Measurements from ENCODE around the gene DGCR8. TPM values are rescaled to one million over a fixed set of nuclear protein-coding genes. Genes with fewer than 3 reads are reported as not detected.

The DGCR8 gene
- total and polyA plus RNA-seq, 2 of the 4 experiments (the other 2 are of a cell fraction): 16.7 to 25.3 TPM

DNA sequence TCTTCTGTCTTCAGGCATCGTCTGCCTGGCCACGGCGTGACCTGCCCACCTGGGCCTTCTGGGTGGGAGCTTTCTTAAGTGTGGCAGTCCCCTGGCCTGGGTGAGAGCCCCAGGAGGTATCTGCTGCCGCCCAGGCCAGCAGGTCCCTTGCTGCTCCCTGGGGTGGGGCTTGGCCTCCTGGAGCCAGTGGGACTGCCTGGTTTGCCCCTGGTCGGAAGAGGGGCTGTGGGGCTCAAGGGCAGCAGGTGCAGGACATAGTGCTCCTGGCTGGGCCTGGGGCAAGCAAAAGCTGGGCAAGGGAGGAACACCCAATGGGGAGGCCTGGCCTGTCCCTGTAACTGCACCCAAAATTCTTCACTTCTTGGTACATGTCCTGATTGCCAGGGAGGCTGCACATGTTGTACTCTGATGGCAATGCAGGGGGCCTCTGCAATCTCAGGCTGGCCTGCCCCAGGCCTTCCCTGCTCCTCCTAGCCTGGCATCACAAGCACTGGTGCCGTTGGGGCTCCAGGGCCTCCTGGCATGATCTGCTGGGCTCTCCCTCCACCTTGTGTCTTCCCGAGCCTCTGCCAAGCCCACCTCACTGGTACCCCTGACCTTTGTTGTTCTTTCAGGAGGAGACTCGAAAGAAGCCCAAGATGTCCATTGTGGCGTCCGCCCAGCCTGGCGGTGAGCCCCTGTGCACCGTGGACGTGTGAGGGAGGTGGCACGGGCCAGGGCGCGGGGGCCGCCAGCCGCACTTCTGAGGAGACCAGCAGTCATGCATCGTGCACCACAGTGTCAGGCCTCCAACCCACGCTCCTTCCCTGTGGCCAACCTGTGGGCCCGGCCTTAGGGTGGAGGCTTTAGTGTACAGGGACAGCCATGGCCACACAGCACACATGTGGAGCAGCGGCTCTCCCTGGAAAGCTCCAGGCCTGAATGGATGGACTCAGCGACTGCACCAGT, 29.6 kb downstream of the DGCR8 start:
- Histone ChIP-seq H3K14ac (replicated peaks; ENCODE audit: low read depth, low read length) (no peak overlapping the region), H4K5ac (ENCODE audit: low read depth, low read length) (no peak overlapping the region), H3K9me1 (ENCODE audit: insufficient read depth, low read length) (no peaks in the 10 kb centered on the region), H3K4me2 (ENCODE audit: low read depth, low read length) (no peak overlapping the region), H3K79me1 (ENCODE audit: low read depth in 1 of 2, low read length in 2 of 2) (peaks cover 12 to 36% of the 10 kb centered on the region in 2 experiments), H3K27me3 (ENCODE audit: control insufficient read depth, insufficient read depth, low read length) (no peaks in the 10 kb centered on the region), H3K36me3 (ENCODE audit: control insufficient read depth, insufficient read depth, low read length) (peaks cover 86% of the 10 kb centered on the region), H2BK120ac (ENCODE audit: low read depth, low read length) (no peak overlapping the region), H3K4me3 (ENCODE audit: insufficient read depth, low read depth, low read length) (no peak overlapping the region), H3K4me1 (ENCODE audit: control insufficient read depth, insufficient read depth, low read length) (no peaks in the 10 kb centered on the region), H3K56ac (ENCODE audit: extremely low read depth, insufficient read depth, low read length) (no peak overlapping the region), H3K4ac (ENCODE audit: low read depth, low read length) (no peak overlapping the region), H3K18ac (ENCODE audit: low read depth, low read length) (no peak overlapping the region), H2BK15ac (ENCODE audit: low read depth, low read length) (no peak overlapping the region), H2BK20ac (ENCODE audit: low read depth, low read length) (no peak overlapping the region), H4K91ac (ENCODE audit: insufficient read depth, low read depth, low read length) (no peak overlapping the region), H3K23ac (ENCODE audit: low read depth, low read length) (no peak overlapping the region), H2AFZ (replicated peaks; ENCODE audit: low read length, poor library complexity) (no peak overlapping the region), H3K27ac (ENCODE audit: insufficient read depth, low read length) (no peak overlapping the region), H4K20me1 (ENCODE audit: insufficient read depth, low read length) (peaks cover 46% of the 10 kb centered on the region), H3K9me3 (ENCODE audit: control insufficient read depth, insufficient read depth, low read length) (no peaks in the 10 kb centered on the region), H2AK9ac (replicated peaks; ENCODE audit: low read depth, low read length, poor library complexity) (no peak overlapping the region), H2BK5ac (ENCODE audit: low read depth, low read length, poor library complexity, severe bottlenecking) (no peak overlapping the region), H3K9ac (ENCODE audit: low read depth, low read length) (no peak overlapping the region), H2AK5ac (ENCODE audit: low read depth, low read length) (no peak overlapping the region), H4K8ac (ENCODE audit: low read depth in 2 of 2, low read length in 2 of 2) (no peak overlapping the region)
- dilution Hi-C loops (cut with HindIII; ENCODE audit: low sequenced_read_pairs, unreplicated experiment) (no loop called here), in situ Hi-C loops (cut with MboI; ENCODE audit: low sequenced_read_pairs) (no loop called here), intact Hi-C loops (cut with micrococcal nuclease) (no loop called here)
- DNase-seq: no peak
- 95% methylated on average over 18 of the region's 23 CpGs; no CpG with 5 or more reads in 1 of the 2 experiments for WGBS, 2 experiments (ENCODE audit: extremely low coverage in 2 of 2, insufficient read length in 1 of 2)
- no peak for ATAC-seq (ENCODE audit: low read depth)
- ChIA-PET POLR2A (ENCODE audit: unreplicated experiment) (no interaction called here), CTCF (no interaction called here)
- BruUV-seq (replicated peaks): no TSS peak
- TF ChIP-seq, protein P1, sequence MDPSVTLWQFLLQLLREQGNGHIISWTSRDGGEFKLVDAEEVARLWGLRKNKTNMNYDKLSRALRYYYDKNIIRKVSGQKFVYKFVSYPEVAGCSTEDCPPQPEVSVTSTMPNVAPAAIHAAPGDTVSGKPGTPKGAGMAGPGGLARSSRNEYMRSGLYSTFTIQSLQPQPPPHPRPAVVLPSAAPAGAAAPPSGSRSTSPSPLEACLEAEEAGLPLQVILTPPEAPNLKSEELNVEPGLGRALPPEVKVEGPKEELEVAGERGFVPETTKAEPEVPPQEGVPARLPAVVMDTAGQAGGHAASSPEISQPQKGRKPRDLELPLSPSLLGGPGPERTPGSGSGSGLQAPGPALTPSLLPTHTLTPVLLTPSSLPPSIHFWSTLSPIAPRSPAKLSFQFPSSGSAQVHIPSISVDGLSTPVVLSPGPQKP (IDR thresholded peaks at IDR 0.05; ENCODE audit: borderline replicate concordance, low read depth, low read length): no peak
- TF ChIP-seq MXI1 (IDR thresholded peaks at IDR 0.05; ENCODE audit: borderline replicate concordance, low read depth, low read length) (no peak), MAFK (IDR thresholded peaks at IDR 0.05; ENCODE audit: low read depth, low read length) (no peak), BHLHE40 (IDR thresholded peaks at IDR 0.05; ENCODE audit: low read depth, low read length) (no peak), MAZ (IDR thresholded peaks at IDR 0.05; ENCODE audit: borderline replicate concordance, low read depth, low read length) (no peak), POLR2A (IDR thresholded peaks at IDR 0.05; ENCODE audit: low read depth, low read length) (no peak), CHD1 (IDR thresholded peaks at IDR 0.05; ENCODE audit: low read depth, low read length) (no peak), RAD21 (IDR thresholded peaks at IDR 0.05; ENCODE audit: low read length) (no peak), NFE2L2 (IDR thresholded peaks at IDR 0.05; ENCODE audit: low read depth, low read length) (no peak), CEBPB (IDR thresholded peaks at IDR 0.05; ENCODE audit: low read depth, low read length) (no peak), SMC3 (IDR thresholded peaks at IDR 0.05; ENCODE audit: low read depth, low read length) (no peak), FOS (IDR thresholded peaks at IDR 0.05; ENCODE audit: low read depth, low read length) (no peak), RFX5 (IDR thresholded peaks at IDR 0.05; ENCODE audit: low read depth, low read length) (no peak), RCOR1 (IDR thresholded peaks at IDR 0.05; ENCODE audit: insufficient replicate concordance, low read length) (no peak)
- TF ChIP-seq, protein P2, sequence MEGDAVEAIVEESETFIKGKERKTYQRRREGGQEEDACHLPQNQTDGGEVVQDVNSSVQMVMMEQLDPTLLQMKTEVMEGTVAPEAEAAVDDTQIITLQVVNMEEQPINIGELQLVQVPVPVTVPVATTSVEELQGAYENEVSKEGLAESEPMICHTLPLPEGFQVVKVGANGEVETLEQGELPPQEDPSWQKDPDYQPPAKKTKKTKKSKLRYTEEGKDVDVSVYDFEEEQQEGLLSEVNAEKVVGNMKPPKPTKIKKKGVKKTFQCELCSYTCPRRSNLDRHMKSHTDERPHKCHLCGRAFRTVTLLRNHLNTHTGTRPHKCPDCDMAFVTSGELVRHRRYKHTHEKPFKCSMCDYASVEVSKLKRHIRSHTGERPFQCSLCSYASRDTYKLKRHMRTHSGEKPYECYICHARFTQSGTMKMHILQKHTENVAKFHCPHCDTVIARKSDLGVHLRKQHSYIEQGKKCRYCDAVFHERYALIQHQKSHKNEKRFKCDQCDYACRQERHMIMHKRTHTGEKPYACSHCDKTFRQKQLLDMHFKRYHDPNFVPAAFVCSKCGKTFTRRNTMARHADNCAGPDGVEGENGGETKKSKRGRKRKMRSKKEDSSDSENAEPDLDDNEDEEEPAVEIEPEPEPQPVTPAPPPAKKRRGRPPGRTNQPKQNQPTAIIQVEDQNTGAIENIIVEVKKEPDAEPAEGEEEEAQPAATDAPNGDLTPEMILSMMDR (conservative IDR thresholded peaks at IDR 0.05; ENCODE audit: low read depth, low read length): no peak
